GM12878 (cell line): ENCODE measurements around the gene ADAMTS17. TPM values are rescaled to one million over a fixed set of nuclear protein-coding genes. Genes with fewer than 3 reads are reported as not detected.

Experiments
- ATAC-seq: fragments of 200-7000 bp; cut with Tn5 transposase; 3 replicates; pipeline ENCODE4 v1.9.1; 2020; ENCODE audit warnings: mild to moderate bottlenecking, moderate library complexity
- BruUV-seq: library from RNA; stranded (reverse); fragments of 400-500 nt; replicated peaks from 2 replicates; lab custom pipeline; 2021; lab: Mats Ljungman, UMichigan
- CTCF ChIA-PET: fragments of 300-600 bp; sonication (Branson Sonifier 250); formaldehyde crosslinking; extraction: SDS; loops from one replicate; lab custom pipeline; 2021; ENCODE audit warnings: inconsistent platforms; lab: Yijun Ruan, JAX
- POLR2A ChIA-PET: fragments of 350-600 bp; formaldehyde crosslinking; extraction: SDS; loops from one replicate; lab custom pipeline; 2021; ENCODE audit warnings: inconsistent platforms; lab: Charles Lee
- RAD21 ChIA-PET: fragments of 300-600 bp; sonication (Branson Sonifier 250); formaldehyde crosslinking; loops from one replicate; lab custom pipeline; 2023; ENCODE audit warnings: antibody characterized with exemption; ENCODE audit not compliant: unreplicated experiment; lab: Charles Lee
- SMC1A ChIA-PET: fragments of 300-600 bp; sonication (Branson Sonifier 250); formaldehyde crosslinking; loops from one replicate; lab custom pipeline; 2023; ENCODE audit not compliant: unreplicated experiment, uncharacterized antibody; lab: Charles Lee
- DNase-seq: peaks from one replicate; pipeline ENCODE4 v3.0.0-alpha.2; 2011; ENCODE audit warnings: low read depth, low spot score
- FAIRE-seq: peaks from 3 replicates; lab custom pipeline; 2011; peaks lifted over from hg19 to GRCh38; lab: Jason Lieb, UNC
- H2AFZ ChIP-seq: 2 replicates; pipeline ENCODE4 v1.6.0; 2011; ENCODE audit warnings: low read depth, low read length, control low read depth; ENCODE audit not compliant: control insufficient read depth
- H3K27ac ChIP-seq: 2 replicates; pipeline ENCODE4 v1.5.1; 2011; ENCODE audit warnings: control low read depth; ENCODE audit not compliant: control insufficient read depth, insufficient read depth
- H3K27me3 ChIP-seq, 2 experiments: replicated peaks in 1 of 2; 2 replicates each; pipeline versions ENCODE4 v1.6.0 to v1.6.1; 2011; ENCODE audit warnings: low read length in 1 of 2; ENCODE audit not compliant: control insufficient read depth in 2 of 2, insufficient read depth in 2 of 2
- H3K36me3 ChIP-seq, 2 experiments: 2 replicates each; pipeline ENCODE4 v1.5.1; 2011; ENCODE audit warnings: low read length in 1 of 2; ENCODE audit not compliant: control insufficient read depth in 2 of 2, insufficient read depth in 2 of 2
- H3K4me1 ChIP-seq: 2 replicates; pipeline ENCODE4 v1.6.1; 2011; ENCODE audit warnings: mild to moderate bottlenecking, low read length, moderate library complexity, mixed read lengths; ENCODE audit not compliant: control insufficient read depth, insufficient read depth
- H3K4me2 ChIP-seq: 2 replicates; pipeline ENCODE4 v1.6.0; 2011; ENCODE audit warnings: control low read depth; ENCODE audit not compliant: control insufficient read depth, insufficient read depth
- H3K4me3 ChIP-seq: fragments of 200-600 bp; sonication (generic); 2 replicates; pipeline ENCODE4 v1.5.1; 2016
- H3K79me2 ChIP-seq: 2 replicates; pipeline ENCODE4 v1.6.0; 2011; ENCODE audit warnings: low read length; ENCODE audit not compliant: control insufficient read depth, insufficient read depth
- H3K9ac ChIP-seq: 2 replicates; pipeline ENCODE4 v1.8.0; 2011; ENCODE audit warnings: low read length, control low read depth, mixed read lengths; ENCODE audit not compliant: control insufficient read depth, insufficient read depth
- H3K9me3 ChIP-seq: replicated peaks from 3 replicates; pipeline ENCODE4 v1.5.1; 2011; ENCODE audit warnings: mild to moderate bottlenecking, low read length; ENCODE audit not compliant: control insufficient read depth, insufficient read depth
- H4K20me1 ChIP-seq: 2 replicates; pipeline ENCODE4 v1.6.0; 2011; ENCODE audit not compliant: control insufficient read depth, insufficient read depth
- CREB1 ChIP-seq: IDR thresholded peaks from 2 replicates; pipeline ENCODE4 v1.6.1; 2012; ENCODE audit warnings: low read depth, mild to moderate bottlenecking, inconsistent platforms
- GABPA ChIP-seq: IDR thresholded peaks from 2 replicates; pipeline ENCODE4 v1.6.1; 2014; ENCODE audit warnings: antibody characterized with exemption, low read depth, mild to moderate bottlenecking, inconsistent platforms
- MXI1 ChIP-seq: fragments of 150-350 bp; IDR thresholded peaks from 2 replicates; pipeline ENCODE4 v1.6.1; 2011; ENCODE audit warnings: low read depth, mild to moderate bottlenecking, inconsistent platforms, low read length, improper control_type of control experiment
- POLR2AphosphoS5 ChIP-seq: IDR thresholded peaks from 2 replicates; pipeline ENCODE4 v1.6.1; 2011; ENCODE audit warnings: mild to moderate bottlenecking, low read length, inconsistent platforms
- RELA ChIP-seq: fragments of 450-650 bp; IDR thresholded peaks from 2 replicates; pipeline ENCODE4 v1.8.0; 2014; ENCODE audit warnings: borderline replicate concordance; ENCODE audit not compliant: partially characterized antibody
- SP1 ChIP-seq: IDR thresholded peaks from one replicate; pipeline ENCODE4 v1.6.1; 2011; ENCODE audit warnings: low read depth, low read length
- STAT1 ChIP-seq: fragments of 450-650 bp; conservative IDR thresholded peaks from 2 replicates; pipeline ENCODE4 v1.6.1; 2014; ENCODE audit warnings: antibody characterized with exemption, mild to moderate bottlenecking
- STAT3 ChIP-seq: IDR thresholded peaks from 2 replicates; pipeline ENCODE4 v1.6.1; 2011; ENCODE audit warnings: low read depth, low read length, improper control_type of control experiment
- TCF3 ChIP-seq: IDR thresholded peaks from 2 replicates; pipeline ENCODE4 v1.6.1; 2012; ENCODE audit warnings: low read depth, mild to moderate bottlenecking, low read length, borderline replicate concordance; ENCODE audit not compliant: insufficient read depth
- WRNIP1 ChIP-seq: IDR thresholded peaks from 2 replicates; pipeline ENCODE4 v1.6.1; 2011; ENCODE audit warnings: low read depth, low read length, improper control_type of control experiment, borderline replicate concordance
- ZNF207 ChIP-seq: fragments of 450-650 bp; IDR thresholded peaks from 2 replicates; pipeline ENCODE4 v1.6.1; 2014; ENCODE audit warnings: antibody characterized with exemption, mild to moderate bottlenecking, borderline replicate concordance
- ZNF384 ChIP-seq: IDR thresholded peaks from 2 replicates; pipeline ENCODE4 v1.6.1; 2012; ENCODE audit warnings: low read depth, mild to moderate bottlenecking, low read length, improper control_type of control experiment, borderline replicate concordance
- ZNF622 ChIP-seq: fragments of 450-650 bp; IDR thresholded peaks from 2 replicates; pipeline ENCODE4 v1.6.1; 2017; ENCODE audit warnings: mild to moderate bottlenecking, inconsistent platforms
- WGBS: methylation state at CpG from one replicate; pipeline ENCODE4 v1.1.6; 2016; ENCODE audit warnings: low lambda C conversion rate; ENCODE audit not compliant: insufficient replicate concordance, insufficient coverage; ENCODE audit errors: missing lambda C conversion rate; 5-methylcytosine and 5-hydroxymethylcytosine counted together
- in situ Hi-C: fragments of 300-500 bp; cut with MboI; formaldehyde crosslinking; loops from 9 replicates; pipeline ENCODE4 v1.14.3; 2018; ENCODE audit warnings: mixed read lengths
- intact Hi-C: fragments of 100-400 bp; cut with micrococcal nuclease; formaldehyde crosslinking; loops from one replicate; pipeline ENCODE4 v1.14.2; 2022; ENCODE audit not compliant: unreplicated experiment
- polyA plus RNA-seq, 11 experiments: library from polyadenylated mRNA; depleted of rRNA in 4 of 11; unstranded in 6 of 11; stranded (reverse) in 5 of 11; fragments of >200 nt; fragmentation: Nextera tagmentation in 4 of 11; fragmentation: Illumina TruSeq in 1 of 11; extraction: Ambion mirVana in 4 of 11; extraction: Trizol in 1 of 11; gene quantifications; 1 replicate in 1 of 11; 2 replicates in 10 of 11; pipeline versions ENCODE4 v1.2.1 to v1.2.3, GENCODE V29; 2011 to 2016; ENCODE audit warnings: inconsistent platforms in 2 of 11, missing spikeins in 2 of 11, low read depth in 1 of 11
- total RNA-seq, 4 experiments: library from RNA; depleted of rRNA in 3 of 4; stranded (reverse); fragments of >200 nt in 3 of 4; fragmentation: Illumina TruSeq in 1 of 4; extraction: Trizol in 1 of 4; gene quantifications; 2 replicates each; pipeline versions ENCODE4 v1.2.1 to v1.2.3, GENCODE V29; 2013 to 2021
- TF ChIP-seq, protein P1 (sequence below): fragments of 450-650 bp; IDR thresholded peaks from 2 replicates; pipeline ENCODE4 v1.6.1; 2017; ENCODE audit warnings: mild to moderate bottlenecking, moderate library complexity
- TF ChIP-seq, protein P2 (sequence below): fragments of 450-650 bp; IDR thresholded peaks from 2 replicates; pipeline ENCODE4 v1.6.1; 2018; ENCODE audit warnings: mild to moderate bottlenecking, low read depth, moderate library complexity; ENCODE audit not compliant: partially characterized antibody
- TF ChIP-seq, protein P3 (sequence below): fragments of 450-650 bp; formaldehyde crosslinking; IDR thresholded peaks from 2 replicates; pipeline ENCODE4 v1.4.0; 2022; ENCODE audit warnings: mild to moderate bottlenecking, moderate library complexity

ADAMTS17 gene
- total and polyA plus RNA-seq, 10 of the 15 experiments (the other 5 are each of a cell fraction or from before 2014, with no cell fraction given): 0.04 to 0.50 (median 0.10) TPM; not detected in 4

DNA sequence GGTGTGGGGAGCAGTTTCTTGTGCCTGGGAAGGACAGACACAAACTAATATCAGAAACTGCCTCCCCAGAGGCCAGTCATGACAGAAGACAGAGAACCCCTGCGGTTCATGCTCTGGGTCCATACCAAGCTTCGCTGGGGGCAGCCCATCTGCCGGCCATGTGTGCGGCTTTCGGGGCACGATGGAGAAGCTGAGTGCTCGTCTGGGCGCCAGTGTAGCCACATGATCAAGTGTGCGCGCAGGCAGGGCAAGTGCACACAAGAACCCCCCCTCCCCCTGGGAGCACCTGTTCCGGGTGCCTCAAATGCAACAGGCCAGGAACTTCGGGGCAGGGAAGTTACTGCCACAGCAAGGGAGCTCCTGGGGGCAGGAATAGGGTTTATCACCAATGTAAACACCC lies 1.8 kb downstream of the ADAMTS17 start:
- H3K4me3 ChIP-seq: no peak overlapping the region
- in situ Hi-C loops: no loop called here
- no peak overlapping the region for H3K9ac ChIP-seq
- POLR2A ChIA-PET: no interaction called here
- no peak for DNase-seq
- H3K4me1 ChIP-seq: no peaks in the 10 kb centered on the region
- CTCF ChIA-PET: interaction anchor here (0.6 to 3.3 kb wide), 2 partner anchors 10 to 32 kb away, joined by 3 to 17 read pairs; no protein-coding TSS in a partner anchor
- H4K20me1 ChIP-seq: no peaks in the 10 kb centered on the region
- no peaks in the 10 kb centered on the region for H3K36me3 ChIP-seq
- no peak overlapping the region for H2AFZ ChIP-seq
- FAIRE-seq: no peak
- no peak for ATAC-seq
- intact Hi-C loops: no loop called here
- no peaks in the 10 kb centered on the region for H3K79me2 ChIP-seq
- BruUV-seq: no TSS peak
- SMC1A ChIA-PET: no interaction called here
- H3K27ac ChIP-seq: no peak overlapping the region
- H3K4me2 ChIP-seq: no peak overlapping the region
- peaks cover 0 to 3% of the 10 kb centered on the region in 2 experiments; a peak in 1 of 4 replicates for H3K27me3 ChIP-seq
- H3K9me3 ChIP-seq: no peaks in the 10 kb centered on the region; the same call in 2 of the 3 replicates
- 82% methylated on average over 12 of the region's 12 CpGs for WGBS
- RAD21 ChIA-PET: no interaction called here
- TF ChIP-seq WRNIP1 (no peak), SP1 (no peak), ZNF384 (no peak), MXI1 (no peak), POLR2AphosphoS5 (no peak), ZNF207 (no peak), TCF3 (no peak), STAT1 (no peak), GABPA (no peak), ZNF622 (no peak), RELA (no peak), CREB1 (no peak), STAT3 (no peak)
- TF ChIP-seq, protein P1, sequence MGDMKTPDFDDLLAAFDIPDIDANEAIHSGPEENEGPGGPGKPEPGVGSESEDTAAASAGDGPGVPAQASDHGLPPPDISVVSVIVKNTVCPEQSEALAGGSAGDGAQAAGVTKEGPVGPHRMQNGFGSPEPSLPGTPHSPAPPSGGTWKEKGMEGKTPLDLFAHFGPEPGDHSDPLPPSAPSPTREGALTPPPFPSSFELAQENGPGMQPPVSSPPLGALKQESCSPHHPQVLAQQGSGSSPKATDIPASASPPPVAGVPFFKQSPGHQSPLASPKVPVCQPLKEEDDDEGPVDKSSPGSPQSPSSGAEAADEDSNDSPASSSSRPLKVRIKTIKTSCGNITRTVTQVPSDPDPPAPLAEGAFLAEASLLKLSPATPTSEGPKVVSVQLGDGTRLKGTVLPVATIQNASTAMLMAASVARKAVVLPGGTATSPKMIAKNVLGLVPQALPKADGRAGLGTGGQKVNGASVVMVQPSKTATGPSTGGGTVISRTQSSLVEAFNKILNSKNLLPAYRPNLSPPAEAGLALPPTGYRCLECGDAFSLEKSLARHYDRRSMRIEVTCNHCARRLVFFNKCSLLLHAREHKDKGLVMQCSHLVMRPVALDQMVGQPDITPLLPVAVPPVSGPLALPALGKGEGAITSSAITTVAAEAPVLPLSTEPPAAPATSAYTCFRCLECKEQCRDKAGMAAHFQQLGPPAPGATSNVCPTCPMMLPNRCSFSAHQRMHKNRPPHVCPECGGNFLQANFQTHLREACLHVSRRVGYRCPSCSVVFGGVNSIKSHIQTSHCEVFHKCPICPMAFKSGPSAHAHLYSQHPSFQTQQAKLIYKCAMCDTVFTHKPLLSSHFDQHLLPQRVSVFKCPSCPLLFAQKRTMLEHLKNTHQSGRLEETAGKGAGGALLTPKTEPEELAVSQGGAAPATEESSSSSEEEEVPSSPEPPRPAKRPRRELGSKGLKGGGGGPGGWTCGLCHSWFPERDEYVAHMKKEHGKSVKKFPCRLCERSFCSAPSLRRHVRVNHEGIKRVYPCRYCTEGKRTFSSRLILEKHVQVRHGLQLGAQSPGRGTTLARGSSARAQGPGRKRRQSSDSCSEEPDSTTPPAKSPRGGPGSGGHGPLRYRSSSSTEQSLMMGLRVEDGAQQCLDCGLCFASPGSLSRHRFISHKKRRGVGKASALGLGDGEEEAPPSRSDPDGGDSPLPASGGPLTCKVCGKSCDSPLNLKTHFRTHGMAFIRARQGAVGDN: no peak
- TF ChIP-seq, protein P2, sequence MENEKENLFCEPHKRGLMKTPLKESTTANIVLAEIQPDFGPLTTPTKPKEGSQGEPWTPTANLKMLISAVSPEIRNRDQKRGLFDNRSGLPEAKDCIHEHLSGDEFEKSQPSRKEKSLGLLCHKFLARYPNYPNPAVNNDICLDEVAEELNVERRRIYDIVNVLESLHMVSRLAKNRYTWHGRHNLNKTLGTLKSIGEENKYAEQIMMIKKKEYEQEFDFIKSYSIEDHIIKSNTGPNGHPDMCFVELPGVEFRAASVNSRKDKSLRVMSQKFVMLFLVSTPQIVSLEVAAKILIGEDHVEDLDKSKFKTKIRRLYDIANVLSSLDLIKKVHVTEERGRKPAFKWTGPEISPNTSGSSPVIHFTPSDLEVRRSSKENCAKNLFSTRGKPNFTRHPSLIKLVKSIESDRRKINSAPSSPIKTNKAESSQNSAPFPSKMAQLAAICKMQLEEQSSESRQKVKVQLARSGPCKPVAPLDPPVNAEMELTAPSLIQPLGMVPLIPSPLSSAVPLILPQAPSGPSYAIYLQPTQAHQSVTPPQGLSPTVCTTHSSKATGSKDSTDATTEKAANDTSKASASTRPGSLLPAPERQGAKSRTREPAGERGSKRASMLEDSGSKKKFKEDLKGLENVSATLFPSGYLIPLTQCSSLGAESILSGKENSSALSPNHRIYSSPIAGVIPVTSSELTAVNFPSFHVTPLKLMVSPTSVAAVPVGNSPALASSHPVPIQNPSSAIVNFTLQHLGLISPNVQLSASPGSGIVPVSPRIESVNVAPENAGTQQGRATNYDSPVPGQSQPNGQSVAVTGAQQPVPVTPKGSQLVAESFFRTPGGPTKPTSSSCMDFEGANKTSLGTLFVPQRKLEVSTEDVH: no peak
- TF ChIP-seq, protein P3, sequence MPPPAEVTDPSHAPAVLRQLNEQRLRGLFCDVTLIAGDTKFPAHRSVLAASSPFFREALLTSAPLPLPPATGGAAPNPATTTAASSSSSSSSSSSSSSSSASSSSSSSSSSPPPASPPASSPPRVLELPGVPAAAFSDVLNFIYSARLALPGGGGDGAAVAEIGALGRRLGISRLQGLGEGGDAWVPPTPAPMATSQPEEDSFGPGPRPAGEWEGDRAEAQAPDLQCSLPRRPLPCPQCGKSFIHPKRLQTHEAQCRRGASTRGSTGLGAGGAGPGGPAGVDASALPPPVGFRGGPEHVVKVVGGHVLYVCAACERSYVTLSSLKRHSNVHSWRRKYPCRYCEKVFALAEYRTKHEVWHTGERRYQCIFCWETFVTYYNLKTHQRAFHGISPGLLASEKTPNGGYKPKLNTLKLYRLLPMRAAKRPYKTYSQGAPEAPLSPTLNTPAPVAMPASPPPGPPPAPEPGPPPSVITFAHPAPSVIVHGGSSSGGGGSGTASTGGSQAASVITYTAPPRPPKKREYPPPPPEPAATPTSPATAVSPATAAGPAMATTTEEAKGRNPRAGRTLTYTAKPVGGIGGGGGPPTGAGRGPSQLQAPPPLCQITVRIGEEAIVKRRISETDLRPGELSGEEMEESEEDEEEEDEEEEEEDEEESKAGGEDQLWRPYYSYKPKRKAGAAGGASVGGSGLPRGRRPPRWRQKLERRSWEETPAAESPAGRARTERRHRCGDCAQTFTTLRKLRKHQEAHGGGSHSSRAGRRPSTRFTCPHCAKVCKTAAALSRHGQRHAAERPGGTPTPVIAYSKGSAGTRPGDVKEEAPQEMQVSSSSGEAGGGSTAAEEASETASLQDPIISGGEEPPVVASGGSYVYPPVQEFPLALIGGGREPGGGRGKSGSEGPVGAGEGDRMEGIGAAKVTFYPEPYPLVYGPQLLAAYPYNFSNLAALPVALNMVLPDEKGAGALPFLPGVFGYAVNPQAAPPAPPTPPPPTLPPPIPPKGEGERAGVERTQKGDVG (CRISPR knock-in tag): no peak
